Uterus (tissue), 2 donors: ENCODE data around the gene EIF2S2.

Source experiments
- CTCF ChIP-seq, 4 experiments: fragments of 200-600 bp in 2 of 4; fragments of 450-650 bp in 2 of 4; sonication (generic) in 2 of 4; IDR thresholded peaks; one replicate each; pipeline ENCODE4 v1.5.1; 2016 to 2019; ENCODE audit warnings: antibody characterized with exemption in 4 of 4, mild to moderate bottlenecking in 2 of 4, moderate library complexity in 1 of 4
- POLR2A ChIP-seq, 2 donors: fragments of 450-650 bp; IDR thresholded peaks; one replicate each; pipeline ENCODE4 v1.6.1; 2016; ENCODE audit warnings: antibody characterized with exemption in 2 of 2, mild to moderate bottlenecking in 1 of 2, moderate library complexity in 1 of 2

DNA sequence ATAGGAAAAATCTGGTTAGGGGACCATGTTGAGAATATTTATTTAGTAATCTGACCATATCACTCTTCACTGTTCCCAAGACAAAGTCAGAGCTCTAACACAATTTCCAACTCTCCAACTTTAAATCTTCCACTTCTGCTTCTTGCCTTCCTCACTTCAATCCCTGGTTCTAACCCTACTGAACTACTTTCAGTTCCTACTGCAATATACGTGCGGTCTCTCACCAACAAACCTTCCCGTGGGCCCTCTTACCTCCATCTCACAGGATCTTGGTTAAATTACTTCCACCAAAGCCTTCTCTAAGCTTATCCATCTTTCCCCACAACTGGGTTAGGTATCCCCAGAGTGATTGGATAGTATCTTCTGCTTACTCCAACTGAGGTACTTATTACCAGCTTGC lies 8.0 kb downstream of the EIF2S2 start:
- no peak for TF ChIP-seq CTCF (IDR thresholded peaks at IDR 0.05)
- no peak for TF ChIP-seq POLR2A (IDR thresholded peaks at IDR 0.05)
